Activated CD4-positive, alpha-beta T cell treated with anti-CD3 and anti-CD28 coated beads for 24 hours (primary cell): ENCODE results near the gene BTNL2.
"Not testable (repeated sequence)": the region's sequence is repeated elsewhere in the genome, so short reads cannot be mapped to it uniquely, and the experiment has no call there.

Experiments
- DNase-seq, 2 donors: peaks; one replicate each; pipeline ENCODE4 v3.0.0-alpha.2; 2020; ENCODE audit warnings: low read depth in 2 of 2

BTNL2 gene

GRCh38 chr6:32367644-32368043 is 39.3 kb downstream of the BTNL2 start:
- no peak for DNase-seq

GRCh38 chr6:32359225-32359624 is 47.8 kb downstream of the BTNL2 start:
- DNase-seq: not testable (repeated sequence)

GRCh38 chr6:32358548-32358947 is 48.4 kb downstream of the BTNL2 start:
- not testable (repeated sequence) for DNase-seq

GRCh38 chr6:32355018-32355417 is 52.0 kb downstream of the BTNL2 start:
- DNase-seq: no peak

- no peak for DNase-seq
Measured at GRCh38 chr6:32353348-32353747, 53.6 kb downstream of the BTNL2 start.
